ENCODE data around the gene CARHSP1.

DNA sequence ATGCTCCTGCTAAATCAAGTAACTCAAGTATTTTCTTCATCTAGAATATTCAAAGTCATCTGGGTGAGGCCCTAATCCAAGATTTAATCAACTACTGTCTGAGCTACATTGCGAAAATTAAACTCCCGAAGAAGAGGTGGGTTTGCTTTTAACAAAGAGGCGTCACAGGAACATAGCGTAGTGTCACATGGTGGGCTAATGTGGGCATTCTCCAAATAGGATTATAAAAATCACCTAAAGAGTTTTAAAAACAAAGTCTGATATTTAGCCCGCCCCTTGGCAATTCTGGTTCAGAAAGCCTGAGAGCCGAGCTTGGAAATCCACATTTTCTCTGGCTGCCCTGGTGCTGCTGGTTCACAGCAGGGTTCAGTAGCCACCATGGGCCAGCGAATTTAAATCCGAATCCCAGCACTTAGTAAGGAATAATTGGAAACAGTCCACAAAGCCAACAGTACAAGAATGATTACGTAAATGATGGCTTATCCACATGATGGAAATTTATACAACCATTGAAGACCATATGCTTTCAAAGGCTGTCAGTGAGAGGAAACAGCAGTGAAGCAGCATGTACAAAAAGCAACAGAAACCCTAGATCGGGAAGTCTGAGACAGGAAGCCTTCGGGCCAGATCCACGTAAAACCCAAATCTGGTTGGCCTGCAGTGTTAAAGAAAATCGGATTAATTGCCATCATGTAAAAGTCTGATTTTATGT, 62.4 kb downstream of the CARHSP1 start:
- TF ChIP-seq, protein P1, sequence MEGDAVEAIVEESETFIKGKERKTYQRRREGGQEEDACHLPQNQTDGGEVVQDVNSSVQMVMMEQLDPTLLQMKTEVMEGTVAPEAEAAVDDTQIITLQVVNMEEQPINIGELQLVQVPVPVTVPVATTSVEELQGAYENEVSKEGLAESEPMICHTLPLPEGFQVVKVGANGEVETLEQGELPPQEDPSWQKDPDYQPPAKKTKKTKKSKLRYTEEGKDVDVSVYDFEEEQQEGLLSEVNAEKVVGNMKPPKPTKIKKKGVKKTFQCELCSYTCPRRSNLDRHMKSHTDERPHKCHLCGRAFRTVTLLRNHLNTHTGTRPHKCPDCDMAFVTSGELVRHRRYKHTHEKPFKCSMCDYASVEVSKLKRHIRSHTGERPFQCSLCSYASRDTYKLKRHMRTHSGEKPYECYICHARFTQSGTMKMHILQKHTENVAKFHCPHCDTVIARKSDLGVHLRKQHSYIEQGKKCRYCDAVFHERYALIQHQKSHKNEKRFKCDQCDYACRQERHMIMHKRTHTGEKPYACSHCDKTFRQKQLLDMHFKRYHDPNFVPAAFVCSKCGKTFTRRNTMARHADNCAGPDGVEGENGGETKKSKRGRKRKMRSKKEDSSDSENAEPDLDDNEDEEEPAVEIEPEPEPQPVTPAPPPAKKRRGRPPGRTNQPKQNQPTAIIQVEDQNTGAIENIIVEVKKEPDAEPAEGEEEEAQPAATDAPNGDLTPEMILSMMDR (IDR thresholded peaks at IDR 0.05) = no peak
- TF ChIP-seq POLR2A (IDR thresholded peaks at IDR 0.05) = no peak
